Measurements from ENCODE around the gene PRAMEF8.
"Not testable (repeated sequence)": the region's sequence is repeated elsewhere in the genome, so short reads cannot be mapped to it uniquely, and the experiment has no call there.

DNA sequence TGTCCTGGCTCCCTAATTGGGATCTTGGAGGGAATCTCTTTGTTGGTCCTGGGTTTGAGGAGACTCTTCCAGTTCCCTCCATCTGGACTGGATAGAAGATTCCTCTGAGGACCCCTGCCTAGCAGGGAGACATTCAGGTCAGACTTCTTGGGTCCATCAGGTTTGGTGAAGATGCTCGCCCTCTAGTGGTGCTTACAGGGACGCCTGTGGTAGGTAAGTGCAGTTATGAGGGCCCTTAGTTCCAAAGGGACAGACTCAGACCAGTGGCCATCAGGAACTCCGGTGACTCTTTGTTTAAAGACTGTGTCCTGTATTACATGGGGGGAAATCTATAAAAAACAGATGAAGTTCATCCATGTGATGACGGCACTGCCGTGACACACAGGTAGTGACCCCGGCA lies 7.9 kb downstream of the PRAMEF8 start:
- TF ChIP-seq RAD21 (IDR thresholded peaks at IDR 0.05); TAF1 (conservative IDR thresholded peaks at IDR 0.05); JUND (IDR thresholded peaks at IDR 0.05); GABPA (IDR thresholded peaks at IDR 0.05 in 1 of 2, conservative IDR thresholded peaks at IDR 0.05 in 1 of 2); SP1 (IDR thresholded peaks at IDR 0.05); EGR1 (IDR thresholded peaks at IDR 0.05; ENCODE audit: low read depth in 2 of 2); RXRA (IDR thresholded peaks at IDR 0.05): not testable (repeated sequence)
- TF ChIP-seq, protein P1, sequence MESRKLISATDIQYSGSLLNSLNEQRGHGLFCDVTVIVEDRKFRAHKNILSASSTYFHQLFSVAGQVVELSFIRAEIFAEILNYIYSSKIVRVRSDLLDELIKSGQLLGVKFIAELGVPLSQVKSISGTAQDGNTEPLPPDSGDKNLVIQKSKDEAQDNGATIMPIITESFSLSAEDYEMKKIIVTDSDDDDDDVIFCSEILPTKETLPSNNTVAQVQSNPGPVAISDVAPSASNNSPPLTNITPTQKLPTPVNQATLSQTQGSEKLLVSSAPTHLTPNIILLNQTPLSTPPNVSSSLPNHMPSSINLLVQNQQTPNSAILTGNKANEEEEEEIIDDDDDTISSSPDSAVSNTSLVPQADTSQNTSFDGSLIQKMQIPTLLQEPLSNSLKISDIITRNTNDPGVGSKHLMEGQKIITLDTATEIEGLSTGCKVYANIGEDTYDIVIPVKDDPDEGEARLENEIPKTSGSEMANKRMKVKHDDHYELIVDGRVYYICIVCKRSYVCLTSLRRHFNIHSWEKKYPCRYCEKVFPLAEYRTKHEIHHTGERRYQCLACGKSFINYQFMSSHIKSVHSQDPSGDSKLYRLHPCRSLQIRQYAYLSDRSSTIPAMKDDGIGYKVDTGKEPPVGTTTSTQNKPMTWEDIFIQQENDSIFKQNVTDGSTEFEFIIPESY (IDR thresholded peaks at IDR 0.05) = not testable (repeated sequence)
- TF ChIP-seq, protein P2, sequence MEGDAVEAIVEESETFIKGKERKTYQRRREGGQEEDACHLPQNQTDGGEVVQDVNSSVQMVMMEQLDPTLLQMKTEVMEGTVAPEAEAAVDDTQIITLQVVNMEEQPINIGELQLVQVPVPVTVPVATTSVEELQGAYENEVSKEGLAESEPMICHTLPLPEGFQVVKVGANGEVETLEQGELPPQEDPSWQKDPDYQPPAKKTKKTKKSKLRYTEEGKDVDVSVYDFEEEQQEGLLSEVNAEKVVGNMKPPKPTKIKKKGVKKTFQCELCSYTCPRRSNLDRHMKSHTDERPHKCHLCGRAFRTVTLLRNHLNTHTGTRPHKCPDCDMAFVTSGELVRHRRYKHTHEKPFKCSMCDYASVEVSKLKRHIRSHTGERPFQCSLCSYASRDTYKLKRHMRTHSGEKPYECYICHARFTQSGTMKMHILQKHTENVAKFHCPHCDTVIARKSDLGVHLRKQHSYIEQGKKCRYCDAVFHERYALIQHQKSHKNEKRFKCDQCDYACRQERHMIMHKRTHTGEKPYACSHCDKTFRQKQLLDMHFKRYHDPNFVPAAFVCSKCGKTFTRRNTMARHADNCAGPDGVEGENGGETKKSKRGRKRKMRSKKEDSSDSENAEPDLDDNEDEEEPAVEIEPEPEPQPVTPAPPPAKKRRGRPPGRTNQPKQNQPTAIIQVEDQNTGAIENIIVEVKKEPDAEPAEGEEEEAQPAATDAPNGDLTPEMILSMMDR (IDR thresholded peaks at IDR 0.05; ENCODE audit: low read depth, low read length, missing input control) = peak; percentile 4
- TF ChIP-seq, protein P3, sequence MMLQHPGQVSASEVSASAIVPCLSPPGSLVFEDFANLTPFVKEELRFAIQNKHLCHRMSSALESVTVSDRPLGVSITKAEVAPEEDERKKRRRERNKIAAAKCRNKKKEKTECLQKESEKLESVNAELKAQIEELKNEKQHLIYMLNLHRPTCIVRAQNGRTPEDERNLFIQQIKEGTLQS (IDR thresholded peaks at IDR 0.05) = not testable (repeated sequence)
- TF ChIP-seq, protein P4, sequence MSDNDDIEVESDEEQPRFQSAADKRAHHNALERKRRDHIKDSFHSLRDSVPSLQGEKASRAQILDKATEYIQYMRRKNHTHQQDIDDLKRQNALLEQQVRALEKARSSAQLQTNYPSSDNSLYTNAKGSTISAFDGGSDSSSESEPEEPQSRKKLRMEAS (IDR thresholded peaks at IDR 0.05) = not testable (repeated sequence)

All from liver (tissue), 3 donors.